A549 (cell line): ENCODE measurements around the gene SLC35F4. TPM values are rescaled to one million over a fixed set of nuclear protein-coding genes. Genes with fewer than 3 reads are reported as not detected.

ENCODE experiments used
- ATAC-seq, 2 experiments: fragments of 200-7000 bp in 1 of 2; fragments of >200 bp in 1 of 2; cut with Nextera tagmentation in 1 of 2; cut with Tn5 transposase in 1 of 2; 3 replicates each; pipeline versions ENCODE4 v1.8.0 to v1.9.1; 2018 to 2020; ENCODE audit warnings: mild to moderate bottlenecking in 1 of 2, moderate library complexity in 1 of 2
- CTCF ChIA-PET: fragments of 300-600 bp; sonication (Branson Sonifier 250); formaldehyde crosslinking; extraction: SDS; loops from one replicate; lab custom pipeline; 2021; ENCODE audit warnings: antibody characterized with exemption, inconsistent platforms; lab: Yijun Ruan, JAX
- POLR2A ChIA-PET: fragments of 350-600 bp; formaldehyde crosslinking; extraction: SDS; loops from one replicate; lab custom pipeline; 2021; ENCODE audit warnings: antibody characterized with exemption, inconsistent platforms; lab: Yijun Ruan, JAX
- DNase-seq, 2 experiments: peaks; one replicate each; pipeline versions ENCODE4 v3.0.0 to v3.0.0-alpha.2; 2011 to 2016; ENCODE audit warnings: low read depth in 1 of 2, low spot score in 1 of 2
- FAIRE-seq: peaks from 2 replicates; lab custom pipeline; 2011; peaks lifted over from hg19 to GRCh38; lab: Jason Lieb, UNC
- H3K27ac ChIP-seq, 2 experiments: fragments of >200 bp; sonication (Bioruptor Twin); formaldehyde crosslinking; 3 replicates each; pipeline ENCODE4 v1.5.1; 2016 to 2017
- H3K4me1 ChIP-seq: fragments of >200 bp; sonication (Bioruptor Twin); formaldehyde crosslinking; 3 replicates; pipeline ENCODE4 v1.6.1; 2016
- H3K4me2 ChIP-seq: fragments of >200 bp; sonication (Bioruptor Twin); formaldehyde crosslinking; 3 replicates; pipeline ENCODE4 v1.6.1; 2016
- H3K4me3 ChIP-seq: fragments of >200 bp; sonication (Bioruptor Twin); formaldehyde crosslinking; 3 replicates; pipeline ENCODE4 v1.5.1; 2016
- H3K9me3 ChIP-seq: fragments of >200 bp; sonication (Bioruptor Twin); formaldehyde crosslinking; 3 replicates; pipeline ENCODE4 v1.6.1; 2016
- ATOH8 ChIP-seq: fragments of 250-450 bp; sonication (Bioruptor Pico); IDR thresholded peaks from 2 replicates; pipeline ENCODE4 v1.5.0; 2020; ENCODE audit warnings: low read depth, mild to moderate bottlenecking, moderate library complexity
- BCL3 ChIP-seq: fragments of >200 bp; sonication (Bioruptor Twin); formaldehyde crosslinking; IDR thresholded peaks from 3 replicates; pipeline ENCODE4 v1.6.1; 2016
- BHLHE40 ChIP-seq: IDR thresholded peaks from 2 replicates; pipeline ENCODE4 v1.6.1; 2012; ENCODE audit warnings: low read depth, low read length, inconsistent platforms
- CEBPB ChIP-seq, 2 experiments: fragments of >200 bp in 1 of 2; sonication (Bioruptor Twin) in 1 of 2; formaldehyde crosslinking in 1 of 2; IDR thresholded peaks; 2 replicates each; pipeline ENCODE4 v1.6.1; 2012 to 2016
- FOSB ChIP-seq: fragments of 250-450 bp; sonication (Bioruptor Pico); IDR thresholded peaks from 2 replicates; pipeline ENCODE4 v1.5.0; 2020; ENCODE audit warnings: mild to moderate bottlenecking, moderate library complexity
- FOSL2 ChIP-seq, 2 experiments: fragments of 450-650 bp in 1 of 2; fragments of >200 bp in 1 of 2; sonication (Bioruptor Twin) in 1 of 2; formaldehyde crosslinking; IDR thresholded peaks; 2 replicates each; pipeline versions ENCODE4 v1.5.0 to v1.6.1; 2016 to 2020; ENCODE audit warnings: mild to moderate bottlenecking in 1 of 2, moderate library complexity in 1 of 2
- GATA3 ChIP-seq: IDR thresholded peaks from 2 replicates; pipeline ENCODE4 v1.6.1; 2012; ENCODE audit warnings: borderline replicate concordance
- HDAC2 ChIP-seq: fragments of 200-600 bp; sonication (generic); IDR thresholded peaks from 2 replicates; pipeline ENCODE4 v1.6.1; 2016
- HES2 ChIP-seq: fragments of >200 bp; sonication (Bioruptor Twin); formaldehyde crosslinking; IDR thresholded peaks from 2 replicates; pipeline ENCODE4 v1.6.1; 2016
- HEYL ChIP-seq: fragments of 250-450 bp; sonication (Bioruptor Pico); IDR thresholded peaks from 2 replicates; pipeline ENCODE4 v1.8.0; 2021; ENCODE audit warnings: mild to moderate bottlenecking, moderate library complexity
- HMGXB4 ChIP-seq: fragments of 250-450 bp; sonication (Bioruptor Pico); IDR thresholded peaks from 2 replicates; pipeline ENCODE4 v1.5.0; 2021; ENCODE audit warnings: mild to moderate bottlenecking, moderate library complexity, borderline replicate concordance
- HOXB13 ChIP-seq: fragments of 250-450 bp; sonication (Bioruptor Pico); IDR thresholded peaks from 2 replicates; pipeline ENCODE4 v1.5.0; 2020; ENCODE audit warnings: low read depth, mild to moderate bottlenecking, moderate library complexity
- HOXB5 ChIP-seq: fragments of 250-450 bp; sonication (Bioruptor Pico); IDR thresholded peaks from 2 replicates; pipeline ENCODE4 v1.5.0; 2020; ENCODE audit warnings: mild to moderate bottlenecking, moderate library complexity
- JUN ChIP-seq, 2 experiments: fragments of >200 bp; sonication (Bioruptor Twin); formaldehyde crosslinking; IDR thresholded peaks; 2 replicates in 1 of 2; 3 replicates in 1 of 2; pipeline ENCODE4 v1.6.1; 2016 to 2017
- MAFK ChIP-seq: fragments of 450-650 bp; IDR thresholded peaks from 2 replicates; pipeline ENCODE4 v1.6.1; 2014; ENCODE audit not compliant: partially characterized antibody
- NR3C1 ChIP-seq: fragments of >200 bp; sonication (Bioruptor Twin); formaldehyde crosslinking; IDR thresholded peaks from 3 replicates; pipeline ENCODE4 v1.6.1; 2017
- POLR2AphosphoS2 ChIP-seq: conservative IDR thresholded peaks from 2 replicates; pipeline ENCODE4 v1.6.1; 2012; ENCODE audit warnings: low read length, improper control_type of control experiment, inconsistent platforms
- RCOR1 ChIP-seq: fragments of 150-350 bp; IDR thresholded peaks from 2 replicates; pipeline ENCODE4 v1.6.1; 2014; ENCODE audit warnings: antibody characterized with exemption, low read length, low read depth
- RFX5 ChIP-seq: fragments of 450-650 bp; IDR thresholded peaks from 2 replicates; pipeline ENCODE4 v1.7.1; 2014; ENCODE audit warnings: antibody characterized with exemption, mild to moderate bottlenecking, moderate library complexity
- TP53 ChIP-seq: fragments of 250-450 bp; sonication (Bioruptor Pico); IDR thresholded peaks from 2 replicates; pipeline ENCODE4 v1.5.0; 2021; ENCODE audit warnings: mild to moderate bottlenecking, moderate library complexity
- ZC3H11A ChIP-seq: fragments of 450-650 bp; IDR thresholded peaks from 2 replicates; pipeline ENCODE4 v1.6.1; 2014; ENCODE audit warnings: antibody characterized with exemption, mild to moderate bottlenecking
- WGBS: methylation state at CpG from one replicate; pipeline ENCODE4 v1.1.6; 2017; ENCODE audit errors: missing lambda C conversion rate; 5-methylcytosine and 5-hydroxymethylcytosine counted together
- polyA plus RNA-seq, 4 experiments: library from polyadenylated mRNA; depleted of rRNA in 3 of 4; stranded (reverse); fragments of >200 nt; fragmentation: RNase III in 1 of 4; extraction: RNeasy Plus Mini Kit Qiagen cat#74134 plus additional on column Dnase treatment in 1 of 4; gene quantifications; 2 replicates in 3 of 4; 3 replicates in 1 of 4; pipeline ENCODE4 v1.2.3, GENCODE V29; 2011 to 2017

SLC35F4 gene
- polyA plus RNA-seq, 2 of the 4 experiments (the other 2 are of a cell fraction) = not detected

- ChIA-PET POLR2A (no interaction called here), CTCF (no interaction called here)
- Histone ChIP-seq H3K27ac (no peak overlapping the region), H3K4me1 (no peaks in the 10 kb centered on the region), H3K9me3 (no peaks in the 10 kb centered on the region), H3K4me3 (no peak overlapping the region), H3K4me2 (no peak overlapping the region)
- no peak for ATAC-seq
- FAIRE-seq = no peak
- DNase-seq = no peak
- TF ChIP-seq RCOR1 (no peak), NR3C1 (no peak), HMGXB4 (CRISPR knock-in tag) (no peak), BHLHE40 (no peak), GATA3 (no peak), HES2 (no peak), HOXB13 (CRISPR knock-in tag) (no peak), HDAC2 (no peak), TP53 (CRISPR knock-in tag) (no peak), HEYL (no peak)
- TF ChIP-seq, all 56 proteins: peak for 0
- 31% methylated on average over 5 of the region's 5 CpGs for WGBS
Observed at GRCh38 chr14:57559576-57559975, 306.3 kb downstream of the SLC35F4 start.

- no peak for DNase-seq
- H3K9me3 ChIP-seq = peaks cover 2% of the 10 kb centered on the region; the same call in 1 of the 3 replicates
- no peak for FAIRE-seq
- H3K4me2 ChIP-seq = no peak overlapping the region
- POLR2A ChIA-PET = no interaction called here
- TF ChIP-seq POLR2AphosphoS2 = no peak
- no peak for TF ChIP-seq CEBPB (IDR thresholded peaks at IDR 0.05)
- TF ChIP-seq FOSB (CRISPR knock-in tag) = no peak
- no peak for TF ChIP-seq HMGXB4 (CRISPR knock-in tag)
- TF ChIP-seq BCL3 = no peak
- TF ChIP-seq ZC3H11A = no peak
- no peak for TF ChIP-seq FOSL2 (IDR thresholded peaks at IDR 0.05)
- TF ChIP-seq FOSL2 (CRISPR knock-in tag; IDR thresholded peaks at IDR 0.05) = no peak
- no peak for TF ChIP-seq HOXB5 (CRISPR knock-in tag)
- H3K4me3 ChIP-seq = no peak overlapping the region
- CTCF ChIA-PET = no interaction called here
- ATAC-seq = no peak
- no peaks in the 10 kb centered on the region for H3K4me1 ChIP-seq
- H3K27ac ChIP-seq = no peak overlapping the region
- 29% methylated on average over 4 of the region's 4 CpGs for WGBS
Observed at GRCh38 chr14:57549765-57550420, 316.0 kb downstream of the SLC35F4 start.

- 3% methylated on average over 2 of the region's 2 CpGs for WGBS
- DNase-seq (no peak), FAIRE-seq (no peak), ATAC-seq (no peak)
- POLR2A ChIA-PET = no interaction called here
- peaks cover 2% of the 10 kb centered on the region; the same call in 1 of the 3 replicates for H3K9me3 ChIP-seq
- no peak overlapping the region for H3K27ac ChIP-seq
- H3K4me2 ChIP-seq = no peak overlapping the region
- H3K4me3 ChIP-seq = no peak overlapping the region
- no peaks in the 10 kb centered on the region for H3K4me1 ChIP-seq
- CTCF ChIA-PET = interaction anchor here (1.0 kb wide), 1 partner anchor 22 kb away, joined by 6 read pairs; no protein-coding TSS in a partner anchor
- TF ChIP-seq ATOH8 (CRISPR knock-in tag) (no peak), JUN (IDR thresholded peaks at IDR 0.05) (no peak), MAFK (peak; percentile 58), HOXB13 (CRISPR knock-in tag) (no peak), RFX5 (no peak), RCOR1 (no peak), HEYL (no peak)
Observed at GRCh38 chr14:57549016-57549564, 316.8 kb downstream of the SLC35F4 start.
